Right kidney (tissue), 1 donor: ENCODE data around the gene SHROOM3.

ENCODE experiments used
- DNase-seq: peaks from one replicate; pipeline ENCODE4 v3.0.0-alpha.2; 2016

Gene SHROOM3

GRCh38 chr4:76821641-76822040 lies 386.6 kb downstream of the SHROOM3 start:
- no peak for DNase-seq

- no peak for DNase-seq
These were observed 387.3 kb downstream of the SHROOM3 start for GRCh38 chr4:76822303-76822702.

- DNase-seq: no peak
These were observed 388.5 kb downstream of the SHROOM3 start for GRCh38 chr4:76823495-76823894.

- DNase-seq: no peak
These were observed 395.6 kb downstream of the SHROOM3 start for GRCh38 chr4:76830612-76830963.

- peak; percentile 77 for DNase-seq
These were observed 396.1 kb downstream of the SHROOM3 start for GRCh38 chr4:76830964-76831703.

- peak; percentile 70 for DNase-seq
These were observed 396.8 kb downstream of the SHROOM3 start for GRCh38 chr4:76831711-76832373.
